ENCODE measurements around the gene SMC1A.
"Not testable (repeated sequence)": the region's sequence is repeated elsewhere in the genome, so short reads cannot be mapped to it uniquely, and the experiment has no call there.

The SMC1A gene

GRCh38 chrX:53422086-53422860 lies at the start of gene SMC1A:
TSS of gene SMC1A (minus strand) at chrX:53422654. CDS start at chrX:53422600, 54 bp downstream.
- peak; percentile 84 to 91 for DNase-seq (ENCODE audit: low read depth in 2 of 2)

DNA sequence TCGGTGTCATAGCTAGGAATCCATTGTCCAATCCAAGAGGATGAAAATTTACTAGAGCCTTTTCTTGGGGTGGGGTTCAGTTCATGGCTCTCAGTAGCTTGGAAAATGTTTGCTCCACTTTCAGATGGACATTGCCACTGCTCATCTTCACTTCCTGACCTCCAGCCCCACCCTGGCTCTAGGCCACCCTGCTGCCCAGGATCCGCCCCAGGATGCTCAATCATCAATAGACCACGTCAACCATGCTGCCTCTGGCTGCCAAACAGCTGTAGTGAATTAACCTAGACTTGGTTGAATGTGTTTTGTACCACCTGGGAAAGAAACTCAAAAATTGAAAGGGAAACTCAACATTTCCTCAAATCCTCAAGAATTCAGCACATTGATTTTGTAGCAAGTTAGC lies 48.9 kb upstream of the SMC1A start:
- no peak for DNase-seq (ENCODE audit: low read depth in 2 of 2)

GRCh38 chrX:53468659-53469058 lies 46.2 kb upstream of the SMC1A start:
- not testable (repeated sequence) for DNase-seq (ENCODE audit: low read depth in 2 of 2)

DNA sequence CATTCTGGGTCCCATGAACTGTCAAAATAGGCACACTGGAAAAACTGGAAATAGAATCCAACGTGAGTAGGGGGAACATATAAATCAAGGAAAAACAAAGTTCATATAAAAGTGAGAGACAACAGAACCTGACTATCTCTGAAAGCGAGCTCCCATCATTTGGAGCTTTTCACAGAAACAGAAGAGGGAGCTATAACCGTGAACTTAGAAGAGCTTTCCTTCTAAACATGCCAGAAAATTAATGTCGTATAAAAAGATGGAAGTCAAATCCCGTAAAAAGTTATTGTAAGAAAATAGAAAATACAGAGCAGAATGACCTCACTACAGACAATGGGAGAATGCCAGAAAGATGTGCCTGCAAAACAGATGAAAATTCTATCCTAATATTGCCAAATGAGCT lies 35.6 kb upstream of the SMC1A start:
- no peak for DNase-seq (ENCODE audit: low read depth in 2 of 2)

DNA sequence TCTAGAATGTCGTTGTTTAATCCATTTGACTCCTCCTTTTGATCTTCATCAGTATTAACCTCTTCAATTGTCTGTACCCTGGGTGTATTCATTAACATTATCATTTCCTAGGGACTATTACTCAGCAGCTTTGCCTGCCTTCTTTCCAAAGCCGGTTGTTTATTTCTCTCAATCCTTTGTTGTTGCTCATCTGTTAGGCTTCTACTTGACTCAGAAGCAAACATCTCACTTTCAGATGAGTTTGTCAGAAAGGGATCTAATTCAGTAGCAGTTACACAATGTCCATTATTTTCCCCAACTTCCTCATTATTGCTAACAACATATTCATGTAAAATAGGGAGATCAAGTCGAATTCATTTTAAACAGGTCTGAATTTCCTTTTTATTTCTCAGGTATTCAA lies 33.8 kb upstream of the SMC1A start:
- no peak for DNase-seq (ENCODE audit: low read depth in 2 of 2)

- DNase-seq (ENCODE audit: low read depth in 2 of 2), result no peak
Measured at GRCh38 chrX:53452812-53453211, 30.4 kb upstream of the SMC1A start.

DNA sequence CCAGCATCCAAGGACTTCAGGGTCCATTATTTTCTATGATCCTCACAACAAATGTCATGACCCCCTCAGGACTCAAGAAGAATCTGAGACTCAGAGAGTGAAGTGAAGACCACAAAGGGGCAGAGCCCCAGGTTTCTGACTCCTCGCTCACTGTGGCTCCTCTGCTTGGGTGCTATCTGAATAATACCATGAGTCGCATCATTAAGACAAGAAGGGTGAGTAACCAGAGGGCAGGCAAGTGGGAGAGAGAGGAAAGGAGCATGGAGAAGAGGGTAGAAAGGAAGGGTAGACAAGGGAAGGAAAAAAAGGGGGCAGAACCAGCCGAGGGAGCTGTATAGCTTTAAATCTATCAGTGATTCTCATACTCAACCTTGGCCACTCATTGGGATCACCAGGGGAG lies 27.2 kb upstream of the SMC1A start:
- no peak for DNase-seq (ENCODE audit: low read depth in 2 of 2)

DNA sequence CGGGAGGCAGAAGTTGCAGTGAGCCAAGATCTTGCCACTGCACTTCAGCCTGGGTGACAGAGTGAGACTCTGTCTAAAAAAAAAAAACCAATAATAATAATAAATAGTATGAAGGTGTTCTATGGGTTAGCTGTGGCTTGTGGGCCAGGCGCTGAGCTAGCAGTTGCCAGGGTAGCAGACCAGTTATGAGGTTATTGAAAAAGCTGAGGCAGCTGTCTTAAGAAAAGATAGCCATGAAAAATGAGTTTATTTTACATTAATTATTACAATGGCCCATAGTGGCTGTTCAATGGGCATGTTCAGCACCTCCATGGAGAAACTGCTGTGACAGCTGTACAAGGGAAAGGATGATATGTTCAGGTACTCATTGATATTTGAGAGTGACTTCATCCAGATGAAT lies 25.0 kb upstream of the SMC1A start:
- no peak for DNase-seq (ENCODE audit: low read depth in 2 of 2)

DNA sequence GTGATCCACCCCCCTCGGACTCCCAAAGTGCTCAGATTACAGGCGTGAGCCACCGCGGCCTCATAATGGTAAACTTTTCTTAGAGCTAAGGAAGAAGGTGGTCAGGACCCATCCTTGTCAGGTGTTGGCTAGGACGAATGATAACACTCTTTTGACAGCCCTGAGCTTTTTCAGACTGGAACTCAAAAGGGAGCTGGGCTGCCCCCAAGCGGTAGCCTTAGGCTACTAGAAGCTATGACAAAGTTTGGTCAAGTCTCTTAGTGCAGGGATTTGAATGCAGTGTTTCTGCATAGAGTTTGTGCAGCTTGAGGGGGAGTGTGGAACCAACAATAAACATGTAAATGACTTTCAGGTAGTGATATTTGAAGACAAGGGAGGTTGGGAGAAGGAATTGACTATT lies 23.5 kb upstream of the SMC1A start:
- peak in 1 of 2 donors; percentile 24 for DNase-seq (ENCODE audit: low read depth in 2 of 2)

- no peak for DNase-seq (ENCODE audit: low read depth in 2 of 2)
Measured at GRCh38 chrX:53442322-53442631, 19.8 kb upstream of the SMC1A start.

DNA sequence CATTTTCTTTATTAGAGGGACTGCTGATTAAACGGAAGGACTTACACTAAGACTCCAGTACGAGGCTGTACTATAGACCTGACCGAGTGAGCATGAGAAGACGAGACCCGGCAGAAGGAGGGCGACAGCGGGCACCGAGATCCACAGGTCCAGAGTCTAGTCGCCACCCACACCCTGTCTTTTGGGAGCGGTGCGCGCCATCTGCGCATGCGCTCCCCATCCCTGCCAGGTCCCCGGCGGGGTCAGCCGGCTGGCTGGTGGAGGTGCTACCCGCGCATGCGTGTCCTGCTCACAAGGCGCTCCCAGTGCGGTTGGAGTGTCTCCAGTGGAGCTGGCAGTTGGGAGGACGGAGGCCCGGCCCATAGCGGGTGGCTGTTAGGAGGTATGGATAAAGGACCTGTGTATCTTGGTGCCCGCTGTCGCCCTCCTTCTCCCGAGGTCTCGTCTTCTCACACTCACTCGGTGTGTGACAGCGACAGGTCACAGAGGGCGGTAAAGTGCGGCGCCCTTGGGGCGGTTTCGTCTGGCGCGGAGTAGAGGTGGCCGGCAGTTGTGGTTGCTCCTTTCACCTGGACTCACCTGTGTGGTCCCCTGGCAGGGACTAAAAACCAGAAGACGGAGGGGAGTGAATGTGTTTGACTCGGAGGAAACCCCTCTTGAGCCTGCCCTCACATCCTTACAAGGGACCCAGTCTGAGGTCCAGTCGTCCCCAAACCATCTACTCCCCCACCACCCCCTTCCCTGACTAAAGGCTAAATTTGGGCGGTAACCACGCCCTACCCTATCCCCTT lies 19.3 kb upstream of the SMC1A start:
- peak; percentile 58 to 71 for DNase-seq (ENCODE audit: low read depth in 2 of 2)

GRCh38 chrX:53440621-53441517 lies 18.4 kb upstream of the SMC1A start:
- no peak for DNase-seq (ENCODE audit: low read depth in 2 of 2)

- DNase-seq (ENCODE audit: low read depth in 2 of 2), result no peak
Measured at GRCh38 chrX:53440101-53440500, 17.6 kb upstream of the SMC1A start.

GRCh38 chrX:53438832-53439230 lies 16.4 kb upstream of the SMC1A start:
- no peak for DNase-seq (ENCODE audit: low read depth in 2 of 2)

DNA sequence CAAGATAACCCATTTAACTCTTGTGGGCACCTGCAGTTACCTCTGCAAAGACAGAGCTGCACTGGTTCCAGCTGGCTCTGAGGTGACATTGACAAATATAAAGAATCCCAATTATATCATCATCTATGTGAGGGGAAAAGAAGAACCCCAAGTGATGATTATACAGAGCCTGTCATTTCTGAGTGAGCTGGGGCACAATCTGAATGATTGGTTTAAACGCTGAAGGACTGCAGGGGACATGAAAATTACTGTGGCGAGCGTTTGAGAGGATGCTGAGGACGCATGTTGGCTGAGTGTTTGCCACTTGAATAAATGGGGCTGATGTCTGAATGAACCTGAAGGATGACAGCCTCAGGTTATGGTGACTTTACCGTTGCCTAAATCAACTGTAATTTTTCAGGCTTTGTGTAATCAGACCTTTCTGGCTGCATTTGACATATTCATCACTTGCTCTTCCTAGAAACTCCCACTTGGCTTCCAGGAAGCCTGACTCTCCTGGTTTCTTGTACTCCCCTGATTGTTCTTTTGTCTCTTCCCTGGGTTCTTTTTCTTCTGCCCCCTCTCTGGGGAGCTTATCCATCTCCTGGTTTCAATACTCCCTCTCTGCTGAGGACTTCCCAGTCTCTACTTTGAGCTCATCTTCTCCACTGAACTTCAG lies 15.8 kb upstream of the SMC1A start:
- no peak for DNase-seq (ENCODE audit: low read depth in 2 of 2)

- no peak for DNase-seq (ENCODE audit: low read depth in 2 of 2)
Measured at GRCh38 chrX:53437206-53437605, 14.8 kb upstream of the SMC1A start.

- DNase-seq (ENCODE audit: low read depth in 2 of 2), result peak in 1 of 2 donors; percentile 27
Measured at GRCh38 chrX:53435997-53436396, 13.5 kb upstream of the SMC1A start.

GRCh38 chrX:53433651-53434639 lies 11.5 kb upstream of the SMC1A start, which contains the start of gene HSD17B10:
TSS of gene HSD17B10 (minus strand) at chrX:53434370. CDS start at chrX:53434345, 25 bp downstream.
- DNase-seq (ENCODE audit: low read depth in 2 of 2), result peak; percentile 78 to 86

DNA sequence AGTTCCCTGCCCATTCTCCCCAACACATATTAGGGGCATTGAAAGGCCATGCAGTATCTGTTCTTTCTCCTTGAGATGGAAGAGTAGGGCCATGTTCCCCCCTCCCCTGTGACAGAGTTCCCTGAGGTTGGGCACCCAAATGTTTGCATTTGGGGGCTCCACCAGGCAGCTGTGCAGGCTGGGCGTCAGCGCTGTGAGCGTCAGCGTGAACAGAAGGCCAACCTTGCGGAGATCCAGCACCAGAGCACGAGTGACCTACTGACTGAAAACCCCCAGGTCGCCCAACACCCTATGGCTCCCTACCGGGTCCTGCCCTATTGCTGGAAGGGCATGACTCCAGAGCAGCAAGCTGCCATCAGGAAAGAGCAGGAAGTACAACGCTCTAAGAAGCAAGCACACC lies 7.8 kb upstream of the SMC1A start:
- DNase-seq (ENCODE audit: low read depth in 2 of 2), result no peak

DNA sequence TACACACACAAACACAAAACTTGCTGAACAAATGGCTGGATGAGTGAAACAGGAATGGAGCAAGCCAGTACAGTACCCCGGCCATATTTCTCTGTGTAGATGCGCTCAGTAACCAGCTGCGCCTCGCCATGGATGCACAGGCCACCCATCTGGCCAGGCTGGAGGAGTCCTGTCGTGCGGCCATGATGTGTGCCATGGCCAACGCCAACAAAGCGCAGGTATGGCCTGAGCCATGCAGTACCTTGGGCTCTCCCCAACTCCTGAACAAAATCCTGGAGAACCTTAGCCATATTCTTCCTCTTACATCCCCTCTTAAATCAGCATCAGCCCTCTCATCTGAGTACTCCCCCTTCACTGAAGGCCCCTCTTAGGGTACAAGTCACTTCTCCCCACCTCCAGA lies 7.3 kb upstream of the SMC1A start:
- no peak for DNase-seq (ENCODE audit: low read depth in 2 of 2)

All from stimulated activated CD4-positive, alpha-beta T cell treated with anti-CD3 and anti-CD28 coated beads, Interleukin-4, amount 100 ng/mL, for 48 hours (primary cell).